GM12873 (cell line): ENCODE measurements around the gene CCDC3.

Experiments
- TF ChIP-seq, protein P1 (sequence below): IDR thresholded peaks from 2 replicates; pipeline ENCODE4 v1.5.1; 2012; ENCODE audit warnings: low read depth, mild to moderate bottlenecking, moderate library complexity, low read length, control low read depth; ENCODE audit not compliant: insufficient read depth; ENCODE audit errors: missing control alignments

CCDC3 gene

DNA sequence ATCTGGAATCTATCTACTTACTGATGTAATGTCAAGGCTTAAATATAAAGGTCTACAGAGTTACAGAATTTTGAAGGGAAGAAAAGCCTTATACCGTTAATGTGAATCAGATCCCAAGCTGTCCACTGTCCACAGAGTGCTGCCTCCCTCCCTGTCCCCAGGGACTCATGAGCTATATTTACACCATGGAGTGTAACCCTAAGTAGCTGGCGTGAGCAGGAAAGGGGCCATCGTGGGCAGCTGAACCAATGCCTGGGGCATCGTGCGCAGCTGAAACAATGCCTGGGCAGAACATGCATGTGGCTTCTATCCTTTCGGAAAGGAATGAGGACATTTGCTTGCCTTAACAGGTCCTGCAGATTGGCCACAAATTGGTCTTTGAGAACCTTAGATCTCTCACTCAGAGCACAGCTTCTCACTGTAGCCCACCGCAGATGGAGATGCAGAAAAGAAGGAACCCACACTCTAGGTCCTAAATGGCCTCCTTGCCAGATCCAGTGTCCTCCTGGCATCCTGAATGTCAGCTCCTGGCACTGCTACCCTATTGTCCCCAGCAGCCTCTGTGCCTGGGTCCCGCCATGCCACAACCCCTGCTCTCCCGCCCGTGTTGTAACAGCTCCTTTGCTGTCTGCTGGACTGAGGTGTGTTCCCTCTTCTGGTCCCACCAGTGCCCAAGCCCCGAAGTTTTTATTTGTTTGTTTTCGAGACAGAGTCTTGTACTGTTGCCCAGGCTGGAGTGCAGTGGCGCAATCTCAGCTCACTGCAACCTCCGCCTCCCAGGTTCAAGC, 30.3 kb downstream of the CCDC3 start:
- TF ChIP-seq, protein P1, sequence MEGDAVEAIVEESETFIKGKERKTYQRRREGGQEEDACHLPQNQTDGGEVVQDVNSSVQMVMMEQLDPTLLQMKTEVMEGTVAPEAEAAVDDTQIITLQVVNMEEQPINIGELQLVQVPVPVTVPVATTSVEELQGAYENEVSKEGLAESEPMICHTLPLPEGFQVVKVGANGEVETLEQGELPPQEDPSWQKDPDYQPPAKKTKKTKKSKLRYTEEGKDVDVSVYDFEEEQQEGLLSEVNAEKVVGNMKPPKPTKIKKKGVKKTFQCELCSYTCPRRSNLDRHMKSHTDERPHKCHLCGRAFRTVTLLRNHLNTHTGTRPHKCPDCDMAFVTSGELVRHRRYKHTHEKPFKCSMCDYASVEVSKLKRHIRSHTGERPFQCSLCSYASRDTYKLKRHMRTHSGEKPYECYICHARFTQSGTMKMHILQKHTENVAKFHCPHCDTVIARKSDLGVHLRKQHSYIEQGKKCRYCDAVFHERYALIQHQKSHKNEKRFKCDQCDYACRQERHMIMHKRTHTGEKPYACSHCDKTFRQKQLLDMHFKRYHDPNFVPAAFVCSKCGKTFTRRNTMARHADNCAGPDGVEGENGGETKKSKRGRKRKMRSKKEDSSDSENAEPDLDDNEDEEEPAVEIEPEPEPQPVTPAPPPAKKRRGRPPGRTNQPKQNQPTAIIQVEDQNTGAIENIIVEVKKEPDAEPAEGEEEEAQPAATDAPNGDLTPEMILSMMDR = no peak

DNA sequence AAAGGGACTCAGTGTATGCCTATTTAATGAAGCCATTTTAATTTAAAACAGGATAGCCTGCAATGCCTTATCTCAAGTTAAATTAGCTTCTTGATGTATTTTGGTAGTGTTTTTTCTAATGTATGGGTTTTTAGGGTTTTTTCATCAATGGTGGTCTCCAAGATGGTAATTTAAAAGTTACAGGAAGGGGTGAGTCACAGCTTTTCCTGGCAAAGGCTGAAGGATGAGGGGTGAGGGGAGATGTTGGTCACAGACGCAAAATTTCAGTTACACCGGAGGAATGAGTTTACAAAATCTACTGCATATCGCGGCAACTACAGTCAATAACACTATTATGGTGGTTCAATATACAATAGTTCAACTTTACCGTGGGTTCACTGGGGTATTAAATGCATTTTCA, 31.6 kb downstream of the CCDC3 start:
- TF ChIP-seq, protein P1 = no peak

DNA sequence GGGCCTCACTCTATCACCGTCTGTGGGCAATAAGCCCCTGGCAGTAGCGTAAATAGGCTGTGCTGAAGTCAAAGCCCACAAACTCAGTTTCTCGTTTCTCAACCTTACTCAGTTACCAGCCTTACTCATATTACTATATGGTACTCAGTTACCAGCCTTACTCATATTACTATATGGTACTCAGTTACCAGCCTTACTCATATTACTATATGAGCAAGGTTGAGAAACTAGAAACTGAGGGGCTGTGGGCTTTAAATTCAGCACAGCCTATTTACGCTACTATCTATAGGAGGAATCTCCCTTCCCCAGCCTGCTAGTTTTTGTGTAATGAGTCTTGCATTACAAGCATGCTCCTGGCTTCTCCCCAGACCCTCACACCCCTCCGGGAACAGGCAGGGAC, 35.4 kb downstream of the CCDC3 start:
- TF ChIP-seq, protein P1 = no peak

DNA sequence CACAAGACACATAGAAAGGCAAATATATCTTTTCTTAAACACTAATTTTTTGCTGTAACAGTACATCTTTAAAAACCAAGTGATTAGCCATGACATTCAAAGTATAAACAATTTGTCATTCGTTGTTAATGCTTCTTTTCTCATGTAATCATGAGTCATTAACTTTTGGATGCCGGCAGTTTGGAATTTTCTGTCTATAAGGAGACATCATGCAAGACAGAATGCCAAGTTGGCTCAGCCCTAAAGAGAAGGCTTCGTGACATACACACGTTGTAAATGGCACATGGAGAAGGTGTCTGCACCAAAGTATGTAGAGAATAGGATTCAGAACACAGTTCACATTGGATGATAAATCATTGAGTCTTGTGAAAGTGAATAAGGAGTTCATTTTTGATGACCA, 35.9 kb downstream of the CCDC3 start:
- TF ChIP-seq, protein P1 = no peak

DNA sequence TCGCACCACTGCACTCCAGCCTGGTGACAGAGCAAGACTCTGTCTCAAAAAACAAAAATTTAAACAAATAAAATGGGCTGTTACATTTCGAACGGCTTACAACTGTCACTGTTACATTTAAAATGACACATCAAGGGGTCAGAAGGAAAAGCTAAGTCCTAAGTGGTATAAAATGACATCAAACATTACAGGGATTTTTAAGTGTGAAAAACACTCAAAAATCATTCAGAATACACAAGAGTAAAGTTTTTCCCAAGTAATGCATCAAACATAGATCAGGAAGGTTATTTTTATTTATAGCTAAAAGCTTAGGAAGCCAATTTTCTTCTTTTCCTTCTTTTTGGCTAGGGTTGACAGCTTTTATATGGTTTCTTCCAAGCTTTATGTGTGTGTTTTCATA, 39.0 kb downstream of the CCDC3 start:
- TF ChIP-seq, protein P1 = no peak

DNA sequence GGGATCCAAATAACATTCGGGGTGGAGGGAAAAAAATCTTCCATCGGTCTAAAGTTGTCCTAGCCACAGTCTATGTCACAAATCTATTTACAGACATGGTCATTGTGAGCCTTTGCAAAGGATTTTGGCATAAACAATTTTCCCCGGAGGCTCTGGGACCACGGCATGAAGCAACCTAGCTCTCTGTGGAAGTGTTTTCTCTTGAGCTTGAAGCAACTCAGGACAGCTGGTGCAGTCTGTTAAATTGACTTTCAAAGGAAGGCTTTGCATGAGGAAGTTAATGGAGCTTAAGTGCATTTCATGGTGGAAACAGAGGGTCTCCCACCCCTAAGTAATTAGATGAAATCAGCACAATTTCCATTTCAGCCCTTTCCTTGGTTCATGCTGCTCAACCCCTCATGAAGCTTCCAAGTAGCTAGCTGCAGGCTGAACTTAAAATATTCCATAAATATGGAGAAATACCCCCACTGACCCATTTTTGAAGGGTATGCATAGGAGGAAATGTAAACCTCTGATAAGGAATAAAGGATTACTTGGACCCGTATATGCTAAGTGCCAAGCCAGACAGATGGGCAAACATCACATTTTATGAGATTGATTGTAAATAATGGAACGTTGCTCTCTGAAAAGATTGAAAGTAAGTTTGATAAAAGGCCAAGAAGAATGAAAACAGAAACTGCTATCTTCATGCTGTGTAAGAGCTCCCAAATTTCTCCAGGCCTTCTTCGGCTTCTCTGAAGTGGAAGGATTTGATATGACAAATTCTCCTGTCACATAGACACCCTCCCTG, 39.9 kb downstream of the CCDC3 start:
- TF ChIP-seq, protein P1 = no peak

DNA sequence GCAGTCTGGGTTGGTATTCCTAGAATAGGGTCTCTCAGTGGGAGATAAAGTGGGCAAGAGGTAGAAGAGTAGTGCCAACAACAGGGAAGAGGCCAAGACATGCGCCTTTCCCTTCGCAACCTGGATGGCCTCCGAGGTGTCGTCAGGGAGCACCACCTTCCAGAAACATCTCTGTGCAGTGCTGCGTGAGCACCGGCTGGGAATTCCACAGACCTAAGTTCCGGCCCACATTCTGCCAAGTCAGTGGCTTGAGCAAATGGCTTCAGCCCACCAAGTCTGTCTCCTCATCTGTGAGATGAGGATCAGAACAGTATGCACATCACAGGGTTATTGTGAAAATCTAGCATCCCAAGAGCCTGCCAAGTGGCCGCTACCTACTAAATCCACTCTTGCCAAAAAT, 40.6 kb downstream of the CCDC3 start:
- TF ChIP-seq, protein P1 = no peak
